Measurements from ENCODE around the gene EFR3B.
"Not testable (repeated sequence)": the region's sequence is repeated elsewhere in the genome, so short reads cannot be mapped to it uniquely, and the experiment has no call there.

EFR3B gene

DNA sequence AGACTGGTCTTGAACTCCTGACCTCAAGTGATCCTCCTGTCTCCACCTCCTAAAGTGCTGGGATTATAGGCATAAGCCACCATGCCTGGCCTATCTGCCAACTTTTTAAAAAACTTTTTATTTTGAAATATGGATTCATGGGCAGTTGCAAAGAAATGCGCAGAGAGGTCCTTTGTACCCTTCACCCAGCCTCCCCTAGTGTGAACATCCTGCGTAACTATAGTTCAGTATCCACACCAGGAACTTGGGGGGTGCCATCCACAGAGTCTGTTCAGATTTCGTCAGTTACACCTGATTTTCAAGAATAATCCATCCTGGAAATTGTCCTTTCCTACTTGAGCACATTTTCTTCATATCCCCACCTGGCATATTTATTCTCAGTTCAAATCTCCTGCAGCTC, 33.0 kb downstream of the EFR3B start:
- no peak for DNase-seq

DNA sequence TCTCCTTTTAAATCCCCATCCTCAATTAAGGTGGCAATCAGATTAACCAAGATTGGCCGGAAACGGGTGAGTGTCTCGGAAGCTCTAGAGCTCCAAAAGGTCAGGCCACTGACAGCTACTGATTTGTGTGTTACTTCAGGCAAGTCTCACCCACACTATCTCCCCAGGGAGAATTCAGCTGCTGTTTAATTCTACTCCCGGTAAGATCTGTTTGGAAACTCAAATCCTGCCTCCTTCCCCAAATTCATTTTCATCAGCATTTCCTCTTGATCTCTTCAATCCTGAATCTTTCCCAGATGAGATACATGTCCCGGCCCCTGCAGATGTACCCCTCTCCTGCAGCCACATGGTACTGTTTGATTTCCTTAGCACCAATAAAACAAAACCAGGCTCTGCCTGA, 34.9 kb downstream of the EFR3B start:
- DNase-seq = no peak

DNA sequence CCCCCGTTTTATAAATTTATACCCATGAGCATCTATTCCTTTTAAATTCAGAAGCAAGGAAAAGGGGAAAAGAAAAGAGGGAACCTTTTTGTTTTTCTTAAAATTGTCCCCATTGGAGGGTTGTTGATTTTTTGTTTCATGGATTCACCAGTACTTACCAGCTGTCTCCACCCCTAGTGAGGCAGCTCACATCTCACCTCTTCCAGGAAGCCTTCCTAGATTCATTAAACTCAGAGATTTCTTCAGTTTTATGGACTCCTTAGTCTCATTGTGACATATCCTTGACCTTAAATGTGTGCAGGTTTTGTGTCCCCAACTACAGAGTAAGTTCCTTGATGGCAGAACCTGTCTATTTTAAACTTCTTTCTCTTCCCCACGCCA, 35.9 kb downstream of the EFR3B start:
- no peak for DNase-seq

DNA sequence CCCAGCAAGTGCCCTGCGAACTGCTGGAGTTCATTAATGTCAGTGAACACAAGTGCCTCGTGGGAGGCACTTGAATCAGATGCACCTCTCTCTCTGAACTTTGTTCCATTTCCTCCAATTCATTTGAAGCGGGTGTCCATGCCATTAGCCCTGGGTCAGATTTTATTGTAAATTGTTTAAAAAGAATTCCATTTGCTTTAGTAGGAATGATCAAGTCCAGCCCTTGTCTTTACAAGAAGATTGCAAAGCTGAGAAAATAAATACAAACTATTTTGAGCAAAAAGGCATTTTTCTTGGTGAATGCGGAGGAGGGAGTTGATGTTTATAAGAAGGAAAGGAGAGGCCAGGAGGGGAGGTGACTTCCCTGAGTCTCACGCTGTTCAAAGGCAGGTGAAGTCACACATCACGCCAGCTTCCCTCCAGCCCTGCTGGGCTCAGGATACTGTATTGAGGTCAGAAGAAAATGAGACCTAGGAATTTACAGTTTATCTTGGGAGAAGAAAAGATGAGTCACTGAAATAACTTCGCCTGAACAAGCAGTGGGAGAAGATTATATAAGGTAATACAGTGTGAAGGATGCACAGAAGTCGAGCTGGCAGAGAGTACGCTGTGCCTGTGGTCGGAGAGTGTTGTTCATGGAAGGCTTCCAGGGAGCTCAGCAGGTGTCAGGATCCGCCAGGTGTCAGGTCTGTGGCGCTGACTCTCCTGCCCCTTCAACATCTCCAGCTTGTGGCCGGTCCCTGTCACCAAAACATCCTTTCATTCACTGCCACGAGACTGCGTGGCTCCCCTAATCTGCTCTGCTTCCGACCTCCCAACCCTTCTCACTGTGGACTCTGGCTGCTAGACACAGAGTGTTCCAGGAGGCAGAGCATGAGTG, 36.5 kb downstream of the EFR3B start:
- DNase-seq = no peak

- no peak for DNase-seq
Measured at GRCh38 chr2:25079050-25079635, 37.3 kb downstream of the EFR3B start.

- no peak for DNase-seq
Measured at GRCh38 chr2:25081237-25081790, 39.4 kb downstream of the EFR3B start.

- DNase-seq = no peak
Measured at GRCh38 chr2:25082002-25082622, 40.2 kb downstream of the EFR3B start.

- no peak for DNase-seq
Measured at GRCh38 chr2:25085761-25086560, 44.1 kb downstream of the EFR3B start.

DNA sequence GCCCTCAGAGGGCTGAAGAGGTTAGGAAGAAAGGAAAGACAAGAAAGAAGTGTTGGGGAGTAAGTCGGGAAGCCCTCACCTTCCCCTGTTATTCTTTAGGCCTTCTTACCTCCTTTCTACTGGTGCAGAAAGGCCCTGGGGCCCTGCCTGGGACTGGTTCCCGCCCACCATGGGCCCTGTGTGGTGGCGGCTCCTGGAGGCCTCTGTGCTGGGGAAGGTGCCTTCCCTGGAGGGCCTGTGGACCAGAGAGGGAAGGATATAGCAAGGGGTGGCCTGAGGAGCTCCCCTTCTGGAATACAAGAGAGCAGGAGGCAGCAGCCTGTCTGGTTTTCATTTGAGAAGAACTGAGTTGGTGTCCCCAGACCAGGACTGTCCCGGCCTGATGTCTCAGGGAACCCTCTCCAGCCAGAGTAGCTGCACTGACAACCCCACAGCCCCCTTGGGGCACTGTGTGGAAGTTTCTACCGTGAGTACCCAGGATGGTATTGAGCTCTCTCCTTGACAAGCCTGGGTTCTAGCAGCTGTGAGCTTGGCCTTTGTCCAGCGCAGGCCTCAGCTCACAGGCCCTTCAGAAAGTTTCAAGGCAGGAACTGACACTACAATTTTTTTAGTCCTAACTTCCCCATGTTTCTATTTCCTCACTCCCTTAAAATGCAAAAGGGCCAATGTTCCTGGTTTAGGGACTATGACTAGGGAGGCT, 47.1 kb downstream of the EFR3B start:
- no peak for DNase-seq

DNA sequence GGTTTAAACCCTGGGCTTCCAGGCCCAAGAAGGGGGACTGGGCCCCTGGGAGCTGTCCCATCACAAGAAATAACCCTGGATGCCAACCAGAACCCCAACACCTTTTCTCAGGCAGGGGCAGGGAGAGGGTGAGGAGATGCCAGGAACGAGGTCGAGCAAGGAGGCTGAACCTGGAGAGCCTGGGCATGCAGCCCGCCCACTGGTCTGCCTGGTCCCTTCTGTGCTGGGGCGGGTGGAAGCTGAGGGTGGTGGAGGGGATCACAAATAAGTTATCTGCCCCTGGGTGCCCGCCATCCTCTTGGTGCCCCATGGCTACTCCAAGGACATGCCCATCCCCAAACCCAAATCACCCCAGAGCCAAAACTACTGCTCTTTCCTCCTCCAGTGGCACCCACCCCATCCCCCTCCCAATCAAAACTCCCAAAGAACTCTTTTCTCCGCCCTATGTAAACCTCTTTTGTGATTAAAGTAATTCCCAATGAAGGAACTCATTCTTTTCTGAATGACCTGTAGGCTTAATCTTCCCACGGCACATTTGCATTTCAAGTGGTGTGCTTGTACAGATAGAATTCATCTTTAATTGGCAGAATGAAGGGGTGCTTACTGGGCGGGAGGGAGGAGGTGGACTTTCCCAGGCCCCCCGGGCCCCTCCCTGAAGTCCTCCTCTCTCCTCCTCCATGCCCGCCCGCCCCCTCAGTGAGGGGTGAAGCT, 47.9 kb downstream of the EFR3B start:
- DNase-seq = no peak

- DNase-seq = no peak
Measured at GRCh38 chr2:25090801-25091200, 48.9 kb downstream of the EFR3B start.

DNA sequence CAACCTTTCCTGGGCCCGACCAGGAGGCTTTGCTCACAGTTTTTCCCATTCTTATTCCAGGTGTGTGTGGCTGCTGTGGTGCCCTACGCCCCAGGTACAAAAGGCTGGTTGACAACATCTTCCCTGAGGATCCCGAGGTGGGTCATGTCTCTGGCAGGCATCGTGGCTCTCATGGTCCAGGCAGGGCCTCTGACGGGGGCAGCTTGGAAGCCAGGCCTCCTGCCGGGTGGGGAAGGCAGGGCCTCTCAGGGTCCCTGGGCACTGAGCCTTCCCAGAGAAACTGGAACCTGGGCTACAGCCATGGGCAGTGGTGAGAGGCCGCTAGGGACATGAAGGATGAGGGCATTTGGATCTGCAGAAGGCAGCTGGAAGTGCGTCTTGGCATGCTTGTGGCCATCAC, 49.4 kb downstream of the EFR3B start:
- DNase-seq = no peak

DNA sequence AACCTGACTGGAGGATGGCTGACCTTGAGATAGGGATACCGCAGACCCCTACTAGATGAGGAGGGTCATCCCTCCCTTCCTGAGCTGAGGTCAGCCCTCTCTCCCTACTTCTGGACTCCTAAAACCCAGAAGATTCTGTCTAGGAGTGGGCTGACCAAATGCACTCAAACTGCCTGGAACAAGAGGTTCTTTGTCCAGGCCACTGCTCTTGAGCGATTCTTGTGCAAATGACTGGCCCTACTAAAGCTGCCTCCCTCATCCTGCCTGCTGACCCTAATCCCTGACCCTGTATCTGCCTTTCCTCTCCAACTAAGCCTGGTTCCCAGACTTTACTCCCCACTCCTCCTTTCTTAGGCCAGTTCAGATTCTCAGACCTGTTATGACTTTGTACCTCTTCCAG, 56.2 kb downstream of the EFR3B start:
- peak; percentile 38 for DNase-seq

DNA sequence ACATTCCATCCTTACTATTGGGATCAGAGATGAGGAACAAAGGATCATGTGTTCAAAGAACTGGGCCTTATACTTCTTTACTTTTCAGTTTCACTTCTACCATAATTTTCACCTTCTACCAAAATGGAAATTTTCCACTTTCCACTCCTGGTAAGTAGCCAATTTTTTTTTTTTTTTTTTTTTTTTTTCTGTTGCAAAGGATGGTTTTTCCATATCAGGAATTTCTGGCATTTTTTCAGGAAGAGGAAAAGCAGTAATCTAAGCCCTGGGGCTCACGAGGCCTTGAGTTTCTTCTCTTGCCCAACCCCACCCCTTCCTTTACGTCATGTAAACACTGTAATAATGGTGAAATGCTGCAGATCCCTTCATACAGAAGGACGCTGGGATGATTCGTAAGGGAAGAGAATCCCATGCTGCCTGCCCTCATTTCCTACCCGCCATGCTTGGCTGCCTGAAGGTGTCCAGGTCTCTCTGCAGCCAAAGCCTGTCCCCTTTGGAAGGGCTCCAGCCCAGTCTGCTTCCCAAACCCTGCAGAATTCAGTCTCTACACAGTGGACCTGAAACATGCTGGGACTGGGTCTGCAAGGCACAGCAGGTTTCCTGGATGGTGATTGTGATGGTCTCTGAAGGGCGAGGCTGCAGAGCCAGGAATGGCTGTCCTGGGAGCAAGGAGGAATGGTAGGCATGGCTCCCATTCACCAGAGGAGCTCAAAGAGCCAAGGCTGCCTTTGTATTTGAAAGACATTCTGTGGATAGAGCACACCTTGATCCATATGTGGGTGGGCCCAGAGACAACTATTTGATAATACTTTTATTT, 57.0 kb downstream of the EFR3B start:
- no peak for DNase-seq

- not testable (repeated sequence) for DNase-seq
Measured at GRCh38 chr2:25102352-25102751, 60.5 kb downstream of the EFR3B start.

DNA sequence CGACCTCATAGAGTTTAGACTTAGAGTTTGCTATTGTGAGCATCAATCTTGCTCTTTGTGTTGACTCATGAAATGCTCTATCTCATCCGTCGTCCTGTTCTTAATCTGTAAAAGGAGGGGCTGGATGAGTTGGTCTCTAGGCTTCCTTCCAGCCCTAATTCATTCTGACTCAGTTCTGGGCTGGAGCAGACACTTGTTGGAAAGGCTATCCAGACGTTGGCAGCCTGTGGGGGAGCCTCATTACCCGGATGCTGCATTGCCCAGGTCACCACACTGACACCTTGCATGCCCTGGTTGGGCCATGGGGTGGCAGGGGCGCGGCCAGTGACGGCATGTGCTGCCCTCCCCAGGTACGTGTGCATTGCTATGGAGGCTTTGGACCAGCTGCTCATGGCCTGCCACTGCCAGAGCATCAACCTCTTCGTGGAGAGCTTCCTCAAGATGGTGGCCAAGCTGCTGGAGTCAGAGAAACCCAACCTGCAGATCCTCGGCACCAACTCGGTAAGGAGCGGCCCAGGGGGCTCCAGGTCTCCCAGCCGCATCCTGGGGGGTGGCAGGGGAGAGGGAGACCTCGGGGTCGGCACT, 61.5 kb downstream of the EFR3B start:
- no peak for DNase-seq

- DNase-seq = no peak
Measured at GRCh38 chr2:25104736-25105135, 62.9 kb downstream of the EFR3B start.

DNA sequence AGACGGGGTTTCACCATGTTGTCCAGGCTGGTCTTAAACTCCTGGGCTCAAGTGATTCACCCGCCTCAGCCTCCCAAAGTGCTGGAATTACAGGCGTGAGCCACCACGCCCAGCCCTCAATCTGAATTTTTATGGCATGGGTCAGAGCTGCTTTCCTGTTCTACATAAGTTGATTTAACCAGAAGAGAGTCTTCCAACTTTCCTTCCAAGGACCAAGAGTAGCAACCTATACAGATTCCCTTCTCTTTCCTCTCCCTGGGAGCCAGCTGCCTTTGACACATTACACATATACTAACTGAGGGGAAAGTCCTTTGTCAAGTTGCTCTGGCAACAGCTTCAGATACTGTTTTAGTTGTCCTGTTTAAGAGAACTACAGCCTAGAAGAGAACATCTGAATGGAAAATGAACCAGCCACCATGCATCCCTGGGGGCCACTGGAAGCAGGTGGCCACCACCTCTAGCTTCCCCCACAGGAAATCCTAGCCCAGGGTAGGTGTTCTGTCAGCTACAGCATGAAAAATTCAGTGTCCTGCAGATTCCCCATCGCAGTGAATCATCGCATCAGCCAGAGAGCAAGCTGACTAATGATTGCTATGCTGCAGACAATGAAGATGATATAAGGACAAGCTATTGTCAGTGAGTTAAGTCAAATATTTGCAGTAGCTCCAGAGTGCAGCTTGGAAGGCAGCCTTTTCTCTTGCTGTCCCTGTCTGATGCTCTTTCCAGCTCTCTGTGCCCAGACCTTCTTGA, 63.6 kb downstream of the EFR3B start:
- DNase-seq = no peak

DNA sequence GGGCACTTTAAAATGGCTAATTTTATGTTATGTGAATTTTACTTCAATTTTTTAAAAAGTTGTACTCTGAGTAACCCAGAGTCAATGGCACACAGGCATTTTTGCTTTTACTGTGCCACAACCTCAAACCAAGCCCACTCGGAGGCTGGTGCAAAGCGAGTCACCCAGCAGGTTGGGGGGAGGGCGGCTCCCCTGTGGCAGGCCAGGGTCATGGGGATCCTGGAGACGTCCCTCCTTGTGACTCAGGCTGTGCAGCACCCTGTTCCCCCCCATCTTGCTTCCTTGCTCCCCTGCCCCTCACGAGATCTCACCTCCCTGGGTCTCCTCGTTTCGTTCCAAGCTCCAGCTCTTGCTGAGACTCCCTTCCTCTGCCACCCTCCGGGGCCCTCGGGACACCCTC, 67.9 kb downstream of the EFR3B start:
- no peak for DNase-seq

DNA sequence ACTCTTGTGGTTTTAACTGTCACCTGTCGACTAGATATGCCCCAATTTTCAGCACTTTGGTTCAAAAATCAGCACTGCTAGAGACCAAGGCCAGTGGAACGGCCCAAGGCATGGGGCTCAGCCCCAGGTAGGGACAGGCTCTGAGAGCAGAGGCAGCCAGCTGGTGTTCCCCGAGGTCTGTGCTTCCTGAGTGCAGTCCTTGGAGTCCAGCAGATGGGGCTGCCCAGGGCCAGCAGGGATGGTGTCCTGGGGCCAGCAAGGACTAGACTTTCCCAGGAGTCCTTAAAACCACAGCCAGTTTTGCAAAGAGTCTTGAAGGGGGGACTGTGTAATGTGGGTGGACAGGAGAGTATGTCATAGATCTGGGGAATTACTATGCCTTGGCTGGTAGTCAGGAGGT, 70.2 kb downstream of the EFR3B start:
- no peak for DNase-seq

Data from midbrain (tissue), 1 donor.